IMR-90 (cell line): Measurements from ENCODE around the gene PDXK. TPM values are rescaled to one million over a fixed set of nuclear protein-coding genes. Genes with fewer than 3 reads are reported as not detected.

Experiments
- ATAC-seq: fragments of 200-7000 bp; cut with Tn5 transposase; 2 replicates; pipeline ENCODE4 v1.9.1; 2020; ENCODE audit warnings: low read depth, mild to moderate bottlenecking, moderate library complexity
- BruUV-seq: library from RNA; stranded (reverse); fragments of 400-500 nt; replicated peaks from 2 replicates; lab custom pipeline; 2021; lab: Mats Ljungman, UMichigan
- CTCF ChIA-PET: fragments of 300-600 bp; formaldehyde crosslinking; extraction: SDS; loops from one replicate; lab custom pipeline; 2021; ENCODE audit warnings: antibody characterized with exemption; lab: Yijun Ruan, JAX
- POLR2A ChIA-PET: fragments of 300-600 bp; sonication (Branson Sonifier 250); formaldehyde crosslinking; loops from one replicate; lab custom pipeline; 2022; ENCODE audit warnings: antibody characterized with exemption; ENCODE audit not compliant: unreplicated experiment; lab: Charles Lee
- DNase-seq: peaks from one replicate; pipeline ENCODE4 v3.0.0; 2013
- H2AFZ ChIP-seq: replicated peaks from 2 replicates; pipeline ENCODE3; 2013; ENCODE audit warnings: low read length, mild to moderate bottlenecking; ENCODE audit not compliant: poor library complexity
- H2AK5ac ChIP-seq: 2 replicates; pipeline ENCODE4 v1.6.1; 2013; ENCODE audit warnings: low read depth, low read length, inconsistent platforms
- H2AK9ac ChIP-seq: replicated peaks from 2 replicates; pipeline ENCODE3; 2013; ENCODE audit warnings: mild to moderate bottlenecking, low read depth, low read length, moderate library complexity; ENCODE audit not compliant: poor library complexity
- H2BK120ac ChIP-seq: 2 replicates; pipeline ENCODE4 v1.6.1; 2013; ENCODE audit warnings: low read depth, low read length, inconsistent platforms
- H2BK15ac ChIP-seq: 3 replicates; pipeline ENCODE4 v1.6.1; 2013; ENCODE audit warnings: low read depth, low read length, inconsistent platforms
- H2BK20ac ChIP-seq: 2 replicates; pipeline ENCODE4 v1.6.1; 2013; ENCODE audit warnings: low read depth, mild to moderate bottlenecking, inconsistent platforms, low read length, moderate library complexity
- H2BK5ac ChIP-seq: 2 replicates; pipeline ENCODE4 v1.6.1; 2013; ENCODE audit warnings: mild to moderate bottlenecking, low read depth, low read length, inconsistent platforms; ENCODE audit not compliant: poor library complexity, severe bottlenecking
- H3K14ac ChIP-seq: replicated peaks from 2 replicates; pipeline ENCODE4 v1.6.1; 2013; ENCODE audit warnings: low read depth, low read length, inconsistent platforms
- H3K18ac ChIP-seq: 2 replicates; pipeline ENCODE4 v1.6.1; 2013; ENCODE audit warnings: low read depth, low read length, control low read depth
- H3K23ac ChIP-seq: 2 replicates; pipeline ENCODE4 v1.6.1; 2013; ENCODE audit warnings: low read depth, low read length, inconsistent platforms
- H3K27ac ChIP-seq: 2 replicates; pipeline ENCODE4 v1.5.1; 2013; ENCODE audit warnings: mild to moderate bottlenecking, control low read depth, low read length; ENCODE audit not compliant: insufficient read depth
- H3K27me3 ChIP-seq: 2 replicates; pipeline ENCODE4 v1.6.1; 2013; ENCODE audit warnings: low read length; ENCODE audit not compliant: control insufficient read depth, insufficient read depth
- H3K36me3 ChIP-seq: 2 replicates; pipeline ENCODE4 v1.6.1; 2013; ENCODE audit warnings: low read length, mixed read lengths; ENCODE audit not compliant: control insufficient read depth, insufficient read depth
- H3K4ac ChIP-seq: 2 replicates; pipeline ENCODE4 v1.6.1; 2013; ENCODE audit warnings: low read depth, low read length, inconsistent platforms
- H3K4me1 ChIP-seq: 2 replicates; pipeline ENCODE4 v1.6.1; 2013; ENCODE audit warnings: low read length, mixed read lengths; ENCODE audit not compliant: control insufficient read depth, insufficient read depth
- H3K4me2 ChIP-seq: 2 replicates; pipeline ENCODE4 v1.6.1; 2013; ENCODE audit warnings: low read depth, mild to moderate bottlenecking, control low read depth, low read length, moderate library complexity
- H3K4me3 ChIP-seq: 2 replicates; pipeline ENCODE4 v1.5.1; 2013; ENCODE audit warnings: low read depth, mild to moderate bottlenecking, control low read depth, low read length, moderate library complexity; ENCODE audit not compliant: insufficient read depth
- H3K56ac ChIP-seq: 2 replicates; pipeline ENCODE4 v1.6.1; 2013; ENCODE audit warnings: low read length, inconsistent platforms; ENCODE audit not compliant: insufficient read depth; ENCODE audit errors: extremely low read depth
- H3K79me1 ChIP-seq, 2 experiments: 2 replicates each; pipeline ENCODE4 v1.6.1; 2013; ENCODE audit warnings: low read length in 2 of 2, inconsistent platforms in 1 of 2, low read depth in 1 of 2
- H3K9ac ChIP-seq: 2 replicates; pipeline ENCODE4 v1.6.1; 2013; ENCODE audit warnings: low read depth, low read length, control low read depth
- H3K9me1 ChIP-seq: 2 replicates; pipeline ENCODE4 v1.6.1; 2013; ENCODE audit warnings: low read length, inconsistent platforms; ENCODE audit not compliant: insufficient read depth
- H3K9me3 ChIP-seq: 2 replicates; pipeline ENCODE4 v1.6.1; 2013; ENCODE audit warnings: low read length; ENCODE audit not compliant: control insufficient read depth, insufficient read depth
- H4K20me1 ChIP-seq: 2 replicates; pipeline ENCODE4 v1.6.1; 2013; ENCODE audit warnings: low read length, inconsistent platforms; ENCODE audit not compliant: insufficient read depth
- H4K5ac ChIP-seq: 2 replicates; pipeline ENCODE4 v1.6.1; 2013; ENCODE audit warnings: mild to moderate bottlenecking, low read depth, low read length, control low read depth
- H4K8ac ChIP-seq, 2 experiments: 2 replicates each; pipeline ENCODE4 v1.6.1; 2013; ENCODE audit warnings: low read depth in 2 of 2, low read length in 2 of 2, control low read depth in 1 of 2, inconsistent platforms in 1 of 2
- H4K91ac ChIP-seq: 2 replicates; pipeline ENCODE4 v1.6.1; 2013; ENCODE audit warnings: low read depth, low read length, inconsistent platforms; ENCODE audit not compliant: insufficient read depth
- CHD1 ChIP-seq: IDR thresholded peaks from 2 replicates; pipeline ENCODE4 v1.6.1; 2012; ENCODE audit warnings: low read depth, low read length, improper control_type of control experiment
- MAZ ChIP-seq: IDR thresholded peaks from 2 replicates; pipeline ENCODE4 v1.6.1; 2012; ENCODE audit warnings: low read depth, mild to moderate bottlenecking, low read length, improper control_type of control experiment, moderate library complexity, borderline replicate concordance
- POLR2A ChIP-seq: IDR thresholded peaks from 2 replicates; pipeline ENCODE4 v1.6.1; 2012; ENCODE audit warnings: mild to moderate bottlenecking, low read depth, low read length
- WGBS, 2 experiments: methylation state at CpG; one replicate each; pipeline versions ENCODE4 v1.1.5 to v1.1.7; 2013; ENCODE audit warnings: missing lambda C conversion rate in 2 of 2; ENCODE audit not compliant: insufficient read length in 1 of 2; ENCODE audit errors: extremely low coverage in 2 of 2; 5-methylcytosine and 5-hydroxymethylcytosine counted together
- dilution Hi-C: fragments of 300-500 bp; cut with HindIII; formaldehyde crosslinking; loops from one replicate; pipeline ENCODE4 v1.14.3; 2018; ENCODE audit warnings: low sequenced_read_pairs; ENCODE audit not compliant: unreplicated experiment
- in situ Hi-C: fragments of 300-500 bp; cut with MboI; formaldehyde crosslinking; loops from 3 replicates; pipeline ENCODE4 v1.14.3; 2019; ENCODE audit warnings: low sequenced_read_pairs, inconsistent platforms, mixed read lengths
- intact Hi-C: fragments of 100-400 bp; cut with micrococcal nuclease; formaldehyde crosslinking; loops from 2 replicates; pipeline ENCODE4 v1.10.0; 2022
- polyA plus RNA-seq, 3 experiments: library from polyadenylated mRNA; depleted of rRNA; stranded (reverse); fragments of >200 nt; gene quantifications; 2 replicates each; pipeline ENCODE4 v1.2.3, GENCODE V29; 2012; ENCODE audit warnings: low replicate concordance in 1 of 3
- total RNA-seq: library from RNA; depleted of rRNA; stranded (reverse); fragments of >200 nt; gene quantifications from 2 replicates; pipeline ENCODE4 v1.2.3, GENCODE V29; 2012
- TF ChIP-seq, protein P1 (sequence below): fragments of 150-350 bp; IDR thresholded peaks from 2 replicates; pipeline ENCODE4 v1.6.1; 2017; ENCODE audit warnings: mild to moderate bottlenecking, antibody characterized with exemption, low read length, low read depth

PDXK gene
- total and polyA plus RNA-seq, 2 of the 4 experiments (the other 2 are of a cell fraction), result 155 to 312 TPM

DNA sequence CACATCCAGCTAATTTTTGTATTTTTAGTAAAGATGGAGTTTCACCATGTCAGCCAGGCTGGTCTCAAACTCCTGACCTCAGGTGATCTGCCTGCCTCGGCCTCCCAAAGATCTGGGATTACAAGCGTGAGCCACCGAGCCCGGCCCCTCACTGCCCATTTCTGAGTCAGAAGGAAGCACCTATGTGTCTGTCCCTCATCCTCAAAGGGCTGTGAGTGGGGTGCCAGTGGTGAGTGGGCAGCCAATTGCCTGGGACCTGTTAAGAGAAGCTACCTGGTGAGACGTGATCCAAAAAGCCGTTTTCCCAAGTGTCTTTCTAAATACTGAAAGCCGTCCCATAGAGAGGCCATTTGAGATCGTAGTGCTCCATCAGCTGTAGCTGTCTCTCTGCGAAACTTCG lies 27.1 kb upstream of the PDXK start:
- 0 out of 4 replicates have a peak, but pooled peaks cover 0 to 3% of the 10 kb centered on the region in 2 experiments for H3K79me1 ChIP-seq
- no peaks in the 10 kb centered on the region for H3K27me3 ChIP-seq
- H3K9me3 ChIP-seq, result no peaks in the 10 kb centered on the region
- no peak overlapping the region for H3K14ac ChIP-seq
- no peak overlapping the region for H4K8ac ChIP-seq
- no peak overlapping the region for H3K9ac ChIP-seq
- DNase-seq (no peak), ATAC-seq (no peak)
- H2AK5ac ChIP-seq, result no peak overlapping the region
- CTCF ChIA-PET, result no interaction called here
- H2BK20ac ChIP-seq, result no peak overlapping the region
- no peak overlapping the region for H3K18ac ChIP-seq
- H2BK5ac ChIP-seq, result no peak overlapping the region
- POLR2A ChIA-PET, result no interaction called here
- H4K20me1 ChIP-seq, result no peaks in the 10 kb centered on the region
- H3K9me1 ChIP-seq, result no peaks in the 10 kb centered on the region; the same call in 1 of the 2 replicates
- no peak overlapping the region for H3K23ac ChIP-seq
- H3K4ac ChIP-seq, result no peak overlapping the region
- H2AFZ ChIP-seq, result no peak overlapping the region
- no peak overlapping the region for H2BK120ac ChIP-seq
- H2AK9ac ChIP-seq, result no peak overlapping the region
- no peak overlapping the region for H4K5ac ChIP-seq
- dilution Hi-C loops (no loop called here), in situ Hi-C loops (no loop called here), intact Hi-C loops (no loop called here)
- peaks cover 69% of the 10 kb centered on the region for H3K36me3 ChIP-seq
- BruUV-seq, result no TSS peak
- no peak overlapping the region for H3K27ac ChIP-seq
- H3K4me2 ChIP-seq, result no peak overlapping the region
- no peak overlapping the region for H4K91ac ChIP-seq
- H2BK15ac ChIP-seq, result no peak overlapping the region
- 89% methylated on average over 4 of the region's 10 CpGs; no CpG with 5 or more reads in 1 of the 2 experiments for WGBS, 2 experiments
- H3K4me1 ChIP-seq, result no peaks in the 10 kb centered on the region
- no peak overlapping the region for H3K4me3 ChIP-seq
- TF ChIP-seq, protein P1, sequence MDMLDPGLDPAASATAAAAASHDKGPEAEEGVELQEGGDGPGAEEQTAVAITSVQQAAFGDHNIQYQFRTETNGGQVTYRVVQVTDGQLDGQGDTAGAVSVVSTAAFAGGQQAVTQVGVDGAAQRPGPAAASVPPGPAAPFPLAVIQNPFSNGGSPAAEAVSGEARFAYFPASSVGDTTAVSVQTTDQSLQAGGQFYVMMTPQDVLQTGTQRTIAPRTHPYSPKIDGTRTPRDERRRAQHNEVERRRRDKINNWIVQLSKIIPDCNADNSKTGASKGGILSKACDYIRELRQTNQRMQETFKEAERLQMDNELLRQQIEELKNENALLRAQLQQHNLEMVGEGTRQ, result no peak
- TF ChIP-seq POLR2A (no peak), MAZ (no peak), CHD1 (no peak)
- H3K56ac ChIP-seq, result no peak overlapping the region
